H1 (cell line): ENCODE results near the gene SLX4IP. TPM values are rescaled to one million over a fixed set of nuclear protein-coding genes. Genes with fewer than 3 reads are reported as not detected.
A peak's percentile ranks its signal among the peaks of the same experiment; 100 is the strongest.

Experiments used
- CTCF ChIA-PET: fragments of 300-600 bp; sonication (Branson Sonifier 250); formaldehyde crosslinking; loops from one replicate; lab custom pipeline; 2021; ENCODE audit not compliant: partially characterized antibody; lab: Charles Lee
- POLR2A ChIA-PET: fragments of 300-600 bp; sonication (Branson Sonifier 250); formaldehyde crosslinking; loops from one replicate; lab custom pipeline; 2021; ENCODE audit warnings: inconsistent platforms; ENCODE audit not compliant: partially characterized antibody; lab: Charles Lee
- DNase-seq, 2 experiments: peaks; one replicate each; pipeline versions ENCODE4 v3.0.0 to v3.0.0-alpha.2; 2010 to 2022; ENCODE audit warnings: low spot score in 2 of 2, low read depth in 1 of 2, mixed read lengths in 1 of 2
- FAIRE-seq: peaks from 2 replicates; lab custom pipeline; 2011; peaks lifted over from hg19 to GRCh38; lab: Jason Lieb, UNC
- H2AFZ ChIP-seq: 2 replicates; pipeline ENCODE4 v1.8.1; 2012; ENCODE audit warnings: low read length, inconsistent platforms
- H2AK5ac ChIP-seq: 2 replicates; pipeline ENCODE4 v1.6.1; 2013; ENCODE audit warnings: low read depth, low read length
- H2BK120ac ChIP-seq: replicated peaks from 2 replicates; pipeline ENCODE3; 2013; ENCODE audit warnings: low read depth, low read length, inconsistent platforms
- H2BK12ac ChIP-seq: 2 replicates; pipeline ENCODE4 v1.6.1; 2013; ENCODE audit warnings: low read depth, low read length
- H2BK15ac ChIP-seq: 2 replicates; pipeline ENCODE4 v1.6.1; 2013; ENCODE audit warnings: low read length
- H2BK20ac ChIP-seq: 2 replicates; pipeline ENCODE4 v1.6.1; 2013; ENCODE audit warnings: low read length
- H2BK5ac ChIP-seq: 2 replicates; pipeline ENCODE4 v1.6.1; 2013; ENCODE audit warnings: low read depth, low read length
- H3K14ac ChIP-seq: 2 replicates; pipeline ENCODE4 v1.6.1; 2013; ENCODE audit warnings: inconsistent platforms; ENCODE audit not compliant: insufficient read length
- H3K18ac ChIP-seq: 2 replicates; pipeline ENCODE4 v1.6.1; 2013; ENCODE audit warnings: low read length; ENCODE audit errors: extremely low read depth
- H3K23ac ChIP-seq: 2 replicates; pipeline ENCODE4 v1.6.1; 2013; ENCODE audit warnings: inconsistent platforms; ENCODE audit not compliant: insufficient read length
- H3K23me2 ChIP-seq: 2 replicates; pipeline ENCODE4 v1.6.1; 2013; ENCODE audit warnings: low read depth, low read length
- H3K27ac ChIP-seq: 2 replicates; pipeline ENCODE4 v1.6.1; 2011; ENCODE audit warnings: low read depth, low read length, inconsistent platforms
- H3K27me3 ChIP-seq, 4 experiments: replicated peaks in 1 of 4; 1 replicate in 1 of 4; 2 replicates in 3 of 4; pipeline versions ENCODE4 v1.6.1 to v1.8.1; 2011 to 2013; ENCODE audit warnings: low read length in 3 of 4, mild to moderate bottlenecking in 3 of 4, inconsistent platforms in 2 of 4, mixed read lengths in 2 of 4, moderate library complexity in 1 of 4; ENCODE audit not compliant: control insufficient read depth in 3 of 4, insufficient read depth in 3 of 4; ENCODE audit errors: extremely low read depth in 1 of 4
- H3K36me3 ChIP-seq, 4 experiments: 2 replicates each; pipeline versions ENCODE4 v1.6.1 to v1.8.1; 2011 to 2013; ENCODE audit warnings: mild to moderate bottlenecking in 4 of 4, low read length in 3 of 4, moderate library complexity in 2 of 4, control low read depth in 1 of 4, inconsistent platforms in 1 of 4; ENCODE audit not compliant: insufficient read depth in 4 of 4, control insufficient read depth in 2 of 4
- H3K4ac ChIP-seq: replicated peaks from 2 replicates; pipeline ENCODE3; 2013; ENCODE audit warnings: low read length, low read depth, mixed read lengths, inconsistent platforms; ENCODE audit not compliant: insufficient read length
- H3K4me1 ChIP-seq, 4 experiments: replicated peaks in 1 of 4; 1 replicate in 1 of 4; 2 replicates in 3 of 4; pipeline versions ENCODE4 v1.6.1 to v1.8.1; 2011 to 2013; ENCODE audit warnings: low read length in 3 of 4, inconsistent platforms in 2 of 4, mixed read lengths in 1 of 4; ENCODE audit not compliant: insufficient read depth in 4 of 4, control insufficient read depth in 3 of 4
- H3K4me2 ChIP-seq, 2 experiments: 2 replicates each; pipeline versions ENCODE4 v1.6.1 to v1.8.1; 2011 to 2013; ENCODE audit warnings: low read depth in 2 of 2, low read length in 2 of 2, control low read depth in 1 of 2, inconsistent platforms in 1 of 2, mild to moderate bottlenecking in 1 of 2; ENCODE audit not compliant: insufficient read depth in 1 of 2
- H3K4me3 ChIP-seq, 4 experiments: fragments of 200-600, 300-600 bp in 1 of 4; sonication (generic), shearing (Covaris generic), sonication (Bioruptor Twin) in 1 of 4; 2 replicates each; pipeline versions ENCODE4 v1.5.1 to v1.8.1; 2011 to 2016; ENCODE audit warnings: low read length in 4 of 4, low read depth in 3 of 4, control low read depth in 2 of 4, inconsistent platforms in 2 of 4, mild to moderate bottlenecking in 2 of 4, mixed read lengths in 1 of 4, moderate library complexity in 1 of 4; ENCODE audit not compliant: insufficient read depth in 2 of 4; ENCODE audit errors: extremely low read depth in 1 of 4
- H3K56ac ChIP-seq: replicated peaks from 2 replicates; pipeline ENCODE3; 2013; ENCODE audit warnings: low read depth, mild to moderate bottlenecking, mixed read lengths, low read length, inconsistent platforms; ENCODE audit not compliant: insufficient read length
- H3K79me1 ChIP-seq: 2 replicates; pipeline ENCODE4 v1.6.1; 2013; ENCODE audit warnings: low read depth, low read length, control low read depth
- H3K79me2 ChIP-seq, 2 experiments: 2 replicates each; pipeline versions ENCODE4 v1.6.1 to v1.8.1; 2012 to 2013; ENCODE audit warnings: low read length in 2 of 2, mild to moderate bottlenecking in 2 of 2, inconsistent platforms in 1 of 2; ENCODE audit not compliant: insufficient read depth in 2 of 2, control insufficient read depth in 1 of 2
- H3K9ac ChIP-seq, 4 experiments: replicated peaks in 1 of 4; 1 replicate in 1 of 4; 2 replicates in 3 of 4; pipeline versions ENCODE4 v1.6.1 to v1.8.1; 2011 to 2013; ENCODE audit warnings: low read depth in 3 of 4, low read length in 3 of 4, control low read depth in 2 of 4, mild to moderate bottlenecking in 2 of 4, moderate library complexity in 2 of 4, inconsistent platforms in 1 of 4; ENCODE audit errors: extremely low read depth in 1 of 4
- H3K9me3 ChIP-seq, 2 experiments: 2 replicates each; pipeline versions ENCODE4 v1.6.1 to v1.8.1; 2012 to 2013; ENCODE audit warnings: mild to moderate bottlenecking in 2 of 2, moderate library complexity in 2 of 2, control low read depth in 1 of 2, inconsistent platforms in 1 of 2, low read depth in 1 of 2, low read length in 1 of 2, mixed read lengths in 1 of 2; ENCODE audit not compliant: insufficient read depth in 2 of 2
- H4K20me1 ChIP-seq, 2 experiments: replicated peaks in 1 of 2; 2 replicates each; pipeline versions ENCODE3 to v1.8.1; 2011 to 2013; ENCODE audit warnings: inconsistent platforms in 2 of 2, low read length in 2 of 2, mild to moderate bottlenecking in 1 of 2; ENCODE audit not compliant: insufficient read depth in 2 of 2, control insufficient read depth in 1 of 2
- H4K5ac ChIP-seq: 2 replicates; pipeline ENCODE4 v1.6.1; 2013; ENCODE audit warnings: low read length, low read depth, mixed read lengths, inconsistent platforms; ENCODE audit not compliant: insufficient read length
- H4K8ac ChIP-seq: 2 replicates; pipeline ENCODE4 v1.8.0; 2013; ENCODE audit warnings: mild to moderate bottlenecking, moderate library complexity, low read length, inconsistent platforms; ENCODE audit not compliant: insufficient read depth; ENCODE audit errors: extremely low read depth
- H4K91ac ChIP-seq: replicated peaks from 2 replicates; pipeline ENCODE3; 2013; ENCODE audit warnings: low read length, mixed read lengths, inconsistent platforms; ENCODE audit not compliant: insufficient read length
- ASH2L ChIP-seq: fragments of 200-600, 300-600 bp; sonication (generic); IDR thresholded peaks from one replicate; pipeline ENCODE4 v1.7.1; 2017; ENCODE audit warnings: low read length
- GABPA ChIP-seq: IDR thresholded peaks from 2 replicates; pipeline ENCODE4 v1.6.1; 2011; ENCODE audit warnings: mild to moderate bottlenecking, low read length, moderate library complexity, borderline replicate concordance; ENCODE audit not compliant: insufficient read depth
- HDAC2 ChIP-seq, 2 experiments: fragments of 300-600 bp in 1 of 2; sonication (generic) in 1 of 2; IDR thresholded peaks; 2 replicates each; pipeline ENCODE4 v1.6.1; 2011 to 2012; ENCODE audit warnings: low read depth in 2 of 2, low read length in 2 of 2, mild to moderate bottlenecking in 2 of 2, moderate library complexity in 2 of 2, borderline replicate concordance in 1 of 2, inconsistent platforms in 1 of 2
- KDM5A ChIP-seq: fragments of 200-600 bp; IDR thresholded peaks from 2 replicates; pipeline ENCODE4 v1.7.1; 2012; ENCODE audit warnings: mild to moderate bottlenecking, low read length, inconsistent platforms, mixed read lengths
- PHF8 ChIP-seq: fragments of 200-600 bp; sonication (generic); conservative IDR thresholded peaks from 2 replicates; pipeline ENCODE4 v1.7.1; 2012; ENCODE audit warnings: low read depth, mild to moderate bottlenecking, inconsistent platforms, low read length, moderate library complexity
- SUZ12 ChIP-seq: fragments of 200-600 bp; sonication (generic); IDR thresholded peaks from 2 replicates; pipeline ENCODE4 v1.6.1; 2012; ENCODE audit warnings: mild to moderate bottlenecking, inconsistent platforms, low read length, moderate library complexity, mixed read lengths
- WGBS, 2 experiments: shearing (Covaris generic) in 1 of 2; methylation state at CpG; one replicate each; pipeline versions ENCODE4 v1.1.6 to v1.1.7; 2013 to 2015; ENCODE audit warnings: low lambda C conversion rate in 2 of 2, mixed read lengths in 2 of 2, inconsistent platforms in 1 of 2, low coverage in 1 of 2, missing lambda C conversion rate in 1 of 2; ENCODE audit not compliant: insufficient replicate concordance in 2 of 2, insufficient coverage in 1 of 2, insufficient read length in 1 of 2; ENCODE audit errors: extremely low coverage in 1 of 2, missing lambda C conversion rate in 1 of 2; 5-methylcytosine and 5-hydroxymethylcytosine counted together
- polyA plus RNA-seq, 7 experiments: library from polyadenylated mRNA; depleted of rRNA in 3 of 7; stranded (reverse) in 5 of 7; unstranded in 2 of 7; fragments of >200 nt in 5 of 7; fragments of 200-250 nt in 2 of 7; gene quantifications; 1 replicate in 5 of 7; 2 replicates in 1 of 7; 4 replicates in 1 of 7; pipeline versions ENCODE4 v1.2.1 to v1.2.3, GENCODE V29; 2011 to 2013; ENCODE audit warnings: missing spikeins in 2 of 7, mixed read lengths in 2 of 7
- total RNA-seq: library from RNA; stranded (reverse); fragmentation: NEBNext Ultra II Directional; extraction: Animal tissue kit (Norgen Biotek cat#: 25700); gene quantifications from 2 replicates; pipeline ENCODE4 v1.2.1, GENCODE V29; 2021

SLX4IP gene
- total and polyA plus RNA-seq, 2 of the 8 experiments (the other 6 are each of a cell fraction or from before 2014, with no cell fraction given), result 2.4 to 8.7 TPM

GRCh38 chr20:10673176-10673841 lies 238.2 kb downstream of the SLX4IP start:
- Histone ChIP-seq H4K20me1 (peaks cover 0 to 6% of the 10 kb centered on the region in 2 experiments), H2BK15ac (no peak overlapping the region), H3K4me2 (peak overlapping the region; percentile 64 to 82), H2AK5ac (no peak overlapping the region), H3K9ac (peak overlapping the region; percentile 29 to 85 (median 75); a peak in 6 of 7 replicates), H2BK12ac (no peak overlapping the region), H3K27ac (peak overlapping the region; percentile 50; the same call in 1 of the 2 replicates), H3K79me1 (no peaks in the 10 kb centered on the region; the same call in 1 of the 2 replicates), H3K14ac (no peak overlapping the region), H2BK20ac (no peak overlapping the region), H2BK5ac (no peak overlapping the region), H3K4me1 (peaks cover 0 to 22% (median 11%) of the 10 kb centered on the region in 4 experiments; a peak in 6 of 7 replicates), H4K91ac (peak overlapping the region; percentile 83), H2AFZ (no peak overlapping the region), H3K4ac (no peak overlapping the region), H3K56ac (no peak overlapping the region), H3K27me3 (no peaks in the 10 kb centered on the region; a peak in 1 of 7 replicates), H3K18ac (peak overlapping the region; percentile 60; the same call in 1 of the 2 replicates), H3K36me3 (peaks cover 0 to 13% (median 0%) of the 10 kb centered on the region in 4 experiments; a peak in 3 of 8 replicates), H2BK120ac (no peak overlapping the region), H3K79me2 (peaks cover 0 to 43% of the 10 kb centered on the region in 2 experiments; a peak in 3 of 4 replicates), H3K9me3 (no peaks in the 10 kb centered on the region), H3K4me3 (peak overlapping the region; percentile 48 to 86 (median 79)), H4K5ac (peak overlapping the region; percentile 24), H3K23ac (no peak overlapping the region), H4K8ac (peak overlapping the region; percentile 69; the same call in 1 of the 2 replicates), H3K23me2 (peaks cover 19% of the 10 kb centered on the region)
- ChIA-PET CTCF (interaction anchor here (0.7 to 4.2 kb wide), 10 partner anchors 9 to 121 kb away, joined by 3 to 23 read pairs (median 4); no protein-coding TSS in a partner anchor), POLR2A (interaction anchor here (0.8 to 2.6 kb wide), 6 partner anchors 9 to 239 kb away, joined by 3 to 8 read pairs (median 5); partner anchors contain the start of genes MKKS and SLX4IP)
- FAIRE-seq, result no peak
- TF ChIP-seq PHF8 (peak; percentile 33; the same call in 1 of the 2 replicates), SUZ12 (0 out of 2 replicates have a peak, but pooled peaks have one; percentile 29), GABPA (no peak), HDAC2 (IDR thresholded peaks at IDR 0.05; ENCODE audit: borderline replicate concordance in 1 of 2, low read depth in 2 of 2, low read length in 2 of 2) (peak in 1 of 2 experiments; percentile 61; a peak in 1 of 4 replicates), ASH2L (peak; percentile 4), KDM5A (no peak)
- DNase-seq, result peak in 1 of 2 experiments; percentile 67
- 0% methylated on average over 25 of the region's 73 CpGs; no CpG with 5 or more reads in 1 of the 2 experiments for WGBS, 2 experiments
